Hindlimb muscle (tissue), 1 donor: ENCODE results near the gene GATB. TPM values are rescaled to one million over a fixed set of nuclear protein-coding genes. Genes with fewer than 3 reads are reported as not detected.

Experiments used
- DNase-seq: peaks from one replicate; pipeline ENCODE4 v3.0.0-alpha.2; 2013
- polyA plus RNA-seq: library from polyadenylated mRNA; unstranded; fragments of 120-200 nt; gene quantifications from one replicate; pipeline ENCODE4 v1.2.1, GENCODE V29; 2013; ENCODE audit not compliant: insufficient read length

Gene GATB
- polyA plus RNA-seq, 1 donor: 25.6 TPM

GRCh38 chr4:151692821-151693673 is 67.8 kb downstream of the GATB start:
- DNase-seq: no peak

GRCh38 chr4:151692443-151692782 is 68.4 kb downstream of the GATB start:
- no peak for DNase-seq

DNA sequence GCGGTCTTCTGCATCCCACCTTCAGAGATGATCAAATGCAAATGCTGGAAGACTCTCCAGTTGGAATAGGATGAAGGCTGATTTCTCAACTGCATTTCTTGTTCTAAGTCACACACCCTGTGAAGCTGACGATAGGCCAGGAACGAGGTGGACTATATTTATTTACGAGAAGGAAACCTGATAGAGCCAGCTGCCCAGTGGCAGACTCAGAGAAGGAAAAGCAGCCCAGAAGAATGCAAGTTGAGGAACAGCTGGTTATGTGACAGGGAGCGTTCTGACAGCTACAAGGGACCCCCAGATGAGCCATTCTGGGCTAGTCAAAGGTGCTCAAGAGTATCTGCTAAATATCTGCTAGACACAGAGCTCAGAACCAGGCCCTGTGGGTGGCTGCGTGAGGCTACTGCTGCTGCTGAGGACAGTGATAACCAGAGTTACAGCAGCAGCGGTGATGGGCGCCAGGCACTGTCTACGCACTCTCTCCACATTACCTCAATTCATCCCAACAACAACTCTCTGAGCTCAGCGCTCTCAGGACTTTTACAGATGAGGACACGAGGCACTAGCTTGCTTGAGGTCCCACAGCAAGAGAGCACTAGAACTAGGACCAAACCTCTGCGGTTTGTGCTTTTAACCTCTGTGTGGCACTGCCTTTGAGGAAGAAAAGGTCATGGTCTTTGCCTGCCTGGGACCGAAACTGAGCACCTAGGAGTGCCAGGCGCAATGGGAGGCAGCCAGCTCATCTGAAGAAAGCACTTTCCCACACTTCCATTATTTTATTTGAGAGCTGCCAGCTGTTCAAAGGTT is 69.0 kb downstream of the GATB start:
- no peak for DNase-seq

GRCh38 chr4:151690876-151691275 is 69.9 kb downstream of the GATB start:
- DNase-seq: peak; percentile 58

DNA sequence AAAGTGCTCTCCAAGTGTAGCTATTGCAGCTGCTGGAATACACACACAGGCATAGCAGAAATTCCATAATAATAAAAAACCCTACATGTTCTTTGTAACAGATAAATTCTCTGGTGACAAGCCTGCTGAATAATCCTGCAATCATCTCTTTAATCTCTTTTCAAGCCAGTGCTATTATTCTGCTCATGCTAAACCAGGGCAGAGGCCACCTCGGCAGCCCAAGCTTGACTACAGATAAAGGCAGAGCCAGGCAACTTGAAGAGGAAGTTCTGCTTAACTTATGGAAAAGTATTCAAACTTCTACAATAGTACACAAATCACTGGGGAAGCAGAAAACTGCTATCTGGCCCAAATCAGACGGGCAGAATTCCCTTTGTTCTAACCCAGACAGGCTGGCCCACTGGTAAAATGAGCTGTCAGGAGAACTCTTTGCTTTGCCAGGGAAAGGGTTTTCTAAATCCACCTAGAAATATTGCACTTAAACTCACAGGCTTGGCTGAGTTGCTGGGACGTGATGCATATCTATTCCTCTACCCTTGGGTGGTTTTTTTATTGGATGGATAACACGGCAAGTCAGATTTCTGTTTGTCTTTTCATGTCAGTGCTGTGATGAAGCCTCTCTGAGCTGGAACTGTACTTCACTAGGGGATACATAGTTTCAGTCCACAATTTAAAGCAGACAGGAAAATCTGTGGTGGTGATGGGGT is 70.5 kb downstream of the GATB start:
- DNase-seq: peak; percentile 32

DNA sequence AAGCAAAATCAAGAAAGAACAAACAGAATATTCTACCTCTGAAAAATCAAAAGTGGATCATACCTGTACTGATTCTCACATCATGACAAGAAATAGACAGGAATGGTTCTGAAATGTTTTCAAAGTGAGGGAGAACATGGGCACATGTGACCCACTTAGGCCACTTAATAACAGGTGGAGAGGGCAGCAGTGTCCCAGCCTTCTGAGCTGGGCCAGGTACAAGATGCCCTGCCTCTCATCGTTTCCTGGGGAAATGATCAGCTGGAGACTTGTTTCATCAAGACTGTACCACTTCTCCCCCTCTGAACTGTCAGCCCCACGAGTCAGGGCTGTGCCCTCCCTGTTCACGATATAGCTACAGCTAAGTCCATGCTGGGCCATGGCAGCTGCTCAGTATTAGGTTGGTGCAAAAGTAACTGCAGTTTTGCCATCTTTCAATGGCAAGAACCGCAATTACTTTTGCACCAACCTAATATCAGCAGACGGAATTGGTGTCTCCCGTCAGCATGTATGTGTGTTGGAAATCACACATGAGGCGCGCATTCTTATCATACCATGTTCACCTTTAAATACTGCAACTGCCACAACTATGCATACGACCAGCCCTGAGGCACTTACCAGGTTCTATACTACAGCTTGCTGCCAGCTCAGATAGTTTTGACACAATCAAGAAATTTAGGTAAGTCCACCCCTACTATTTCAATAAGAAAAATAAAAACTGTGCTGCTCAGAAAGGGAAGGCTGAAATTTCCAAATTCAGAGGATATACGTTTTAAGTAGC is 71.4 kb downstream of the GATB start:
- no peak for DNase-seq

DNA sequence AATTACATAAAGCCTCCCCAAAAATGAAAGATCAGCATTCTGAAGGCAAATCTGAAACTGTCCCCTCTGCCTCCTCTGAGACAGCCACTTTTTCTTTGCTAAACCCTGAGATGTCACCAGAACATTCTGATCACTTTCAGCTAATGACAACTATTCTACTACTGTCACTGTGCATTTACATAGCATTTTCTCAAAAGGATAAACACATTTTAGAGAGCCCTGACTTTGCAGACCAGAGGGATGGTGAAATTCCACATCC is 72.1 kb downstream of the GATB start:
- no peak for DNase-seq

GRCh38 chr4:151688003-151688784 is 72.6 kb downstream of the GATB start:
- no peak for DNase-seq

GRCh38 chr4:151687021-151687640 is 73.7 kb downstream of the GATB start:
- DNase-seq: no peak

- no peak for DNase-seq
Measured at GRCh38 chr4:151685303-151685702, 75.5 kb downstream of the GATB start.

- DNase-seq: no peak
Measured at GRCh38 chr4:151681085-151681484, 79.7 kb downstream of the GATB start.

DNA sequence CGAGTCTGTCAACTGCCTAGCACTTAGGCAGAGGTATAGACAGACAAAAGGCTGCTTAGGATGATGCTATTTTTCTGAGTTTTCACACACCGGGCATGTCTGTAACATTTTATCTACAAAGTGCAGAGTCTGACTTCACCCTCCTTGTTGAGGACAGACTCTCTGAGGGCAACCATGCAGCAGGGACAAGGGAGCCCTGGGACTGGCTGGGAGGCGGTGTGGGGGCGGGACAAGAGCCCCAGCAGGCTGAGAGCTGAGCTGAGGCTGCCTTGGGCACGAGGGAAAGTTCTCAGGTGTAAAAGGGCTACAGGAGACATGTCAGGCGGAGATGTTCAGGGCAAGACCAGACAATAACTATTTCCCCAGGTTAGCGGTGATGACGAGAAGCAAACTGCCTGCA is 81.6 kb downstream of the GATB start:
- no peak for DNase-seq

DNA sequence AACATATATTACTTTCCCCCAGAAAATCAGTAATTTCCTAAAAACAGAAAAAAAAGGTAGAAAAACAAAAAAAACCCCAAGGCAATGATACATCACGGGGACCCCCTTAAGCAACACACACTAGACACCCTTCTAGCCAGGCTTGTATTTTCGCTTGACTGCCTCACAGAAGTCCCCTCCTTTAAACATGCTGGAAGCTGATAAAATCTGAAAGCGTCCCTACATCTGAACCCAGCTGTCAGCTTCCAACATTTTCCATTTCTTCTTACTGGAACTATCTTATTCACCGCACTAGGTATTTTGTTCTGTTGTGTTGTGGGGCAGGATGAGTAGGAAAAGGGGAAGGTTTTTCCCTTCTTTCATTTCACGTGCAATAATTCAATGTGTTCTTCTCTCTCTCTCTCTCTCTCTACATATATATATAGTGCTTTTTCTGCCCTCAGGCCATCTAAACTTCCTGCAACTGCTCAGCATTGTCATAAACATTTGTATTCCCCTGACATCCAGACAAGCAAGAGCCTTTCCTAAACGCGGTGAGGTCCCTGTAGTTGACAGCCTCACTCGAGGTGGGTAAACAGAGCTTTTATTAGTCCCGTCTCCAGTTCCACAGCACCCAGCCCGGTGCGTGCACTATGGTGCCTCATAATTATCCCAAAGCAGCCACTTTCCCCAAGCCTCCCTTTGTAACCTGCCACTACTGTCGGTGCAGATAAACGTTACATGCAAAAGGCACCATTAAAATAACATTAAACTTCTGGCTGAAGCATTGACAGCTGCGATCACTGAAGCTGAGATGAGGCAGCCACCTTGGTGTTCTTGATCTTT is 82.5 kb downstream of the GATB start:
- DNase-seq: no peak

DNA sequence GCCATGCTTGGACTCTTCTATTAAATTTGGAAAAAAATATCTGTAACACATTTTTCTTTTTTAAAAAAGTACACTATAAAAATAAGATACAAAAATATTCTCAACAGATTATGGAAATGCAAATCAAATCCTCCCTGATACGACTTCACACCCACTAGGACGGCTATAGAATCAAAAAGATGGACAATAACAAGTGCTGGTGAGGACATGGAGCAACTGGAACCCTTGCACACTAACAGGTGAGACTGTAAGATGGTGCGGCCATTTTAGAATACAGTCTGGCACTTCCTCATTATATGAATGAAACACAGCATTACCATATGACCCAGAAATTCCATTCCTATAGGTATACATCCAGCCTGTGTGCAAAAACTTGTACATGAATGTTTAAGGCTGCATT is 83.6 kb downstream of the GATB start:
- DNase-seq: no peak

- no peak for DNase-seq
Measured at GRCh38 chr4:151676301-151676700, 84.5 kb downstream of the GATB start.

DNA sequence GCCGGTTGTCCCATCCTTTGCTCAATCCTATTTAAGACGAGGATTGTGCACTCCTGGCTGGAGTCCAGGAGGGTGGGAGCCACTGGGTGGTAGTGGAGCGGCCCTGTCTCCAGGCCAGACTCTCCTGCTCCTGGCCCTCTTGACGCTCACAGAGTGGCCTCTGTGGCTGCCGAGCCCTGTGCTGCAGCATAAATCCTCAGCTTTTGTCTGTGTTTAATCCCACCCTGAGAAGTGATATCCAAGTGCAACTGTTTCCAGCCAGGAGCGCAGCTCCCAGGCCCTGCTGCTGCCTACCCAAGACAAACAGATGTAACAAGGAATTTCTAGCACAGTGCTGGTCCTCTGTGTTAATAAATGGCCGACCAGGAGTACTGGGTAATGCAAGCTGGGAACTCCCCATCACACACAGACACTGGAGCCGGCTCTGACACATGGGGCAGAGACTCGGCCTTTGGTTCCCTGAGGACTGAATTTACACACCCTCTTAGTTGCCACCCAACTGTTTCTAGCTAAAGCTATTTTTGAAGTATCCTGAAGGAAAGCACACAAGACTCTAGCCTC is 85.3 kb downstream of the GATB start:
- no peak for DNase-seq

GRCh38 chr4:151674804-151675391 is 85.9 kb downstream of the GATB start:
- peak; percentile 56 for DNase-seq

DNA sequence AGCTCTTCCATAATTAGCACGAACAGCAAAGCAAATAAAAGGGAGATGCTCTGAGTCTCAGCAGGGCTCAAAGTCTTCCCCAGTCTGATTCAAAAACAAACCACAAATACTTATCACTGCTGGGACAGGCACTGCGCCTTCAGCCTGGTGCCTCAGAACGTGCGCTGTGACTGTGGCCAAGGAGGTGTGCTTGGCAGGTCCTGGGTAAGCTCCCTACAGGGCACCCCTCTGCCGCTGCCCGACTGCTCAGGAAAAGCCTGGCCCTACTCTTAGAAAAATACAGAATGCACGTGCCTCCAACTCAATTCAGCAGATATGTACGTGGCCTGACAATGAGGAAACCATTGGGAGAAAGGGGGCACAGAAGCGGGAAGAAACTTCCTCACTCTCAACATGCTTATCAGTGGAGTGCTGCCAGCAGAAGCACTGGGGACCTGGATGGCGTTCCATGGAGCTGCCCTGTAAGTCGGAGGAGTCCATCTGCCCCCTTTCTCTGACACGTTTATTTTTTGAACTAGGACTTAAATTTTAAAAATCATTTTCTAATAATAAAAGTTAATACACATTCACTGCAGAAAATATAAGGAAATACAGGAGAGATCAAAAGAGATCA is 86.8 kb downstream of the GATB start:
- no peak for DNase-seq

DNA sequence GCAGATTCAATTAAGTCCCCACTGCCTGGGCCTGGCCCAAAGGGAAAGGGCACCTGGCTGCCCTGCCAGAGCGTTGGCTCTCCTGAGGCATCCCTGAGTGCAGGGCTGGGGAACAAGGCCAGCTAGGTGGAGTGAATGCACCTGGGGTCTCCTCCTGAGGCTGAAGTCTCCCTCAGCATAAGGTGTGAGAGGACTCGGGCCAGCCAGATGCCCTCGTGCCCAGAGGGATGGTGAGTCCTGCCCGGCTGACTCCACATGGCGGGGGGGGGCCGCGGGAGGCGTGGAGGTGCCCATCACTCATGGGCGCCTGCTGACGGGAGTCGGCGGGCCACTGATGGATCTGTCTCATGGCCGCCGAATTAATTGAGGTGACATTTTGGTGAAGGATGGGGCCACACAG is 87.8 kb downstream of the GATB start:
- DNase-seq: no peak
